ENCODE results near the gene SERHL2.

GRCh38 chr22:42591987-42592386 is 38.2 kb downstream of the SERHL2 start:
- no peak for TF ChIP-seq CTCF (IDR thresholded peaks at IDR 0.05; ENCODE audit: insufficient read depth, low read length)
- TF ChIP-seq POLR2AphosphoS5 (IDR thresholded peaks at IDR 0.05; ENCODE audit: low read depth) = no peak
- no peak for TF ChIP-seq REST (IDR thresholded peaks at IDR 0.05; ENCODE audit: insufficient replicate concordance, low read depth)
- TF ChIP-seq GABPA (IDR thresholded peaks at IDR 0.05; ENCODE audit: low read depth) = no peak
- no peak for TF ChIP-seq SPI1 (IDR thresholded peaks at IDR 0.05; ENCODE audit: borderline replicate concordance, low read depth)
